Astrocyte of the cerebellum (primary cell): ENCODE data around the gene TBC1D22A.

ENCODE experiments used
- DNase-seq: peaks from one replicate; pipeline ENCODE4 v3.0.0-alpha.2; 2011; ENCODE audit warnings: low read depth
- H3K4me3 ChIP-seq: 2 replicates; pipeline ENCODE4 v1.5.1; 2011; ENCODE audit warnings: mild to moderate bottlenecking, low read depth, low read length, moderate library complexity
- in situ Hi-C: cut with HindIII; loops from 2 replicates; pipeline ENCODE4 v1.10.0; 2017; ENCODE audit warnings: low sequenced_read_pairs
- TF ChIP-seq, protein P1 (sequence below): IDR thresholded peaks from 2 replicates; pipeline ENCODE4 v1.5.1; 2012; ENCODE audit warnings: low read length, low read depth, moderate library complexity, mild to moderate bottlenecking; ENCODE audit errors: missing control alignments

The TBC1D22A gene

DNA sequence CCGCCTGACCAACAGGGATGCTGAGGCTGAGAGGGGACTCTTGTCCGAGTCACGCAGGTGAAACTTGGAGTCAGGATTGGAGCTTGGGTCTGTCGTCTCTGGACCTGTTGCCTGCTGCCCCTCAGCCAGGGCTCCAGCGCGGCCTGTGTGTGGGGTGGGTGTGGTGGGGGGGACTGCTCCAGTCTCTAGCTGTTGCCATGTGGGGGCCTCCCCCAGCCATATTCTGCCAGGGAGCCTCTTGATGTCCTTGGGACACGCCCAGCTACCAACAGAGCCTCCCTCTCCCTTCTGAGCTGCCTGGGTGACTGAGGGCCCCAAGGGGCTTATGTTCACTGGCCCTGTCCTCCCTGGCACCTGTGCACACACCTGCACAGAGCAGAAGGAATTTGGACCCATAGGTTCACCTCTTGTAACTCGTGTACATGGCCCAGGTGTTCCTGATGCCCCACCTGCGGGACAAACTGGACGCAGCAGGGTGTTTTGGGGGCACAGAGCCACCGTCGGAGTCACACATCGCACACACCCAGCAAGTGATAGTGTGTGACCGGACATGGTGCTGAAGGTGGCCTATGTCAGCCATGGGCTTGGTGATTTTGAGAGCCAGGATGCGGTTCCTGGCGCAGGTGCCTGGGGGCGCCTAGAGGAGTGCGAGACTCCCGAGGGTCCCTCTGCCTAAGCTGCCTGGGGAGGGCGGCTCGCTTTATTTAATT lies 252.3 kb downstream of the TBC1D22A start:
- DNase-seq: no peak
- in situ Hi-C loops: no loop called here
- no peak overlapping the region for H3K4me3 ChIP-seq
- TF ChIP-seq, protein P1, sequence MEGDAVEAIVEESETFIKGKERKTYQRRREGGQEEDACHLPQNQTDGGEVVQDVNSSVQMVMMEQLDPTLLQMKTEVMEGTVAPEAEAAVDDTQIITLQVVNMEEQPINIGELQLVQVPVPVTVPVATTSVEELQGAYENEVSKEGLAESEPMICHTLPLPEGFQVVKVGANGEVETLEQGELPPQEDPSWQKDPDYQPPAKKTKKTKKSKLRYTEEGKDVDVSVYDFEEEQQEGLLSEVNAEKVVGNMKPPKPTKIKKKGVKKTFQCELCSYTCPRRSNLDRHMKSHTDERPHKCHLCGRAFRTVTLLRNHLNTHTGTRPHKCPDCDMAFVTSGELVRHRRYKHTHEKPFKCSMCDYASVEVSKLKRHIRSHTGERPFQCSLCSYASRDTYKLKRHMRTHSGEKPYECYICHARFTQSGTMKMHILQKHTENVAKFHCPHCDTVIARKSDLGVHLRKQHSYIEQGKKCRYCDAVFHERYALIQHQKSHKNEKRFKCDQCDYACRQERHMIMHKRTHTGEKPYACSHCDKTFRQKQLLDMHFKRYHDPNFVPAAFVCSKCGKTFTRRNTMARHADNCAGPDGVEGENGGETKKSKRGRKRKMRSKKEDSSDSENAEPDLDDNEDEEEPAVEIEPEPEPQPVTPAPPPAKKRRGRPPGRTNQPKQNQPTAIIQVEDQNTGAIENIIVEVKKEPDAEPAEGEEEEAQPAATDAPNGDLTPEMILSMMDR: no peak

DNA sequence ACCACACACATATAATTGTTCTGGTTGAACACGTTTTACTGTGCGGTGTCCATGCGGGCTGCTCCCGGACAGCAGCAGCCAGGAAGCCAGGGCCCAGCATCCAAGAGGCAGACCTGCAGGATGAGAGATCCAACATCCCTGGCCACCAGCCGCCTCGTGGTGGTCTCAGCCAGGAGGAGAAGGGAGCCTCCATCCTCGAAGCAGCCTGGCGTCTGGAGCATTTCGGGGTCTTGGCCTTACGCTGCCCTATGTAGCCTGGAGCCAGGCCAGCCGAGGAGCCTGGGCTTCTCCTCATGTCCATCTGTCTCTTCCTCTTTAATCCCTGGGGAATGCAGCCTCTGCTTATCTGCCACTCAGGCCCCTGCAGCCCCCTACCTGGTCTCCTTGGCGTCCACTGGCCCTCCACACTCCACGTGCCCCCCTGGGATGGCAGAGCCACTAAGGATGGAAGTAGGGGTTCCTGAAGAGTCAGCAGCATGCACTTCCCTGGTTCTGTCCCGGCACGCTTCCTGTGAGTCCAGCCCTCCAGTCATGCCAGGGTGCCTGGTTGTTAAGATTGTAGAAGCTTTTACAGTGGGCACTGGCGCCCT lies 253.2 kb downstream of the TBC1D22A start:
- DNase-seq: no peak

GRCh38 chr22:47016631-47017030 lies 254.2 kb downstream of the TBC1D22A start:
- no peak overlapping the region for H3K4me3 ChIP-seq
- TF ChIP-seq, protein P1: no peak
- no peak for DNase-seq
- in situ Hi-C loops: no loop called here

More for the DNA sequence above, 253.2 kb downstream of the TBC1D22A start:
- H3K4me3 ChIP-seq: no peak overlapping the region
- TF ChIP-seq, protein P1: no peak
- in situ Hi-C loops: no loop called here

- in situ Hi-C loops: no loop called here
- DNase-seq: no peak
- H3K4me3 ChIP-seq: no peak overlapping the region
Measured at GRCh38 chr22:47017245-47017644, 254.8 kb downstream of the TBC1D22A start.

GRCh38 chr22:47018010-47018910 lies 255.8 kb downstream of the TBC1D22A start:
- TF ChIP-seq, protein P1: no peak
- in situ Hi-C loops: no loop called here
- no peak for DNase-seq
- no peak overlapping the region for H3K4me3 ChIP-seq

More at GRCh38 chr22:47017245-47017644, 254.8 kb downstream of the TBC1D22A start:
- TF ChIP-seq, protein P1: no peak

GRCh38 chr22:47019012-47019790 lies 256.8 kb downstream of the TBC1D22A start:
- H3K4me3 ChIP-seq: no peak overlapping the region
- TF ChIP-seq, protein P1: no peak
- DNase-seq: no peak
- in situ Hi-C loops: no loop called here
